C4-2B (cell line): Measurements from ENCODE around the gene IRAK3.

ENCODE experiments used
- CTCF ChIP-seq: fragments of 450-650 bp; conservative IDR thresholded peaks from 2 replicates; pipeline ENCODE4 v1.5.1; 2017; ENCODE audit warnings: mild to moderate bottlenecking
- ZFX ChIP-seq: fragments of 450-650 bp; IDR thresholded peaks from 2 replicates; pipeline ENCODE4 v1.6.1; 2017

- no peak for TF ChIP-seq CTCF
- no peak for TF ChIP-seq ZFX
Measured at GRCh38 chr12:66239295-66239694, 50.3 kb downstream of the IRAK3 start.
